H9 (cell line): ENCODE results near the gene RAB43. TPM values are rescaled to one million over a fixed set of nuclear protein-coding genes. Genes with fewer than 3 reads are reported as not detected.

Source experiments
- DNase-seq: peaks from one replicate; pipeline ENCODE4 v3.0.0-alpha.2; 2017
- H2AFZ ChIP-seq: one replicate; pipeline ENCODE4 v1.6.1; 2013; ENCODE audit warnings: mild to moderate bottlenecking, low read length, control low read depth, moderate library complexity
- H2AK5ac ChIP-seq: 2 replicates; pipeline ENCODE4 v1.6.1; 2013; ENCODE audit warnings: low read length, control low read depth, mixed read lengths; ENCODE audit not compliant: insufficient read length
- H2BK120ac ChIP-seq: one replicate; pipeline ENCODE4 v1.6.1; 2013; ENCODE audit warnings: low read depth, mild to moderate bottlenecking, low read length, control low read depth, inconsistent platforms; ENCODE audit not compliant: poor library complexity, severe bottlenecking
- H2BK12ac ChIP-seq: 2 replicates; pipeline ENCODE4 v1.6.1; 2013; ENCODE audit warnings: low read length, control low read depth, mixed read lengths, low read depth; ENCODE audit not compliant: insufficient read length
- H2BK15ac ChIP-seq: 2 replicates; pipeline ENCODE4 v1.6.1; 2013; ENCODE audit warnings: low read depth, low read length, control low read depth
- H2BK20ac ChIP-seq: one replicate; pipeline ENCODE4 v1.6.1; 2013; ENCODE audit warnings: low read depth, mild to moderate bottlenecking, low read length, control low read depth, inconsistent platforms; ENCODE audit not compliant: poor library complexity, severe bottlenecking
- H2BK5ac ChIP-seq: 2 replicates; pipeline ENCODE4 v1.6.1; 2013; ENCODE audit warnings: low read length, control low read depth, mixed read lengths; ENCODE audit not compliant: insufficient read length
- H3K14ac ChIP-seq: 2 replicates; pipeline ENCODE4 v1.6.1; 2013; ENCODE audit warnings: low read length, control low read depth; ENCODE audit not compliant: insufficient read depth
- H3K18ac ChIP-seq: 2 replicates; pipeline ENCODE4 v1.6.1; 2013; ENCODE audit warnings: low read depth, mild to moderate bottlenecking, mixed read lengths, low read length, control low read depth; ENCODE audit not compliant: insufficient read length
- H3K23ac ChIP-seq: 2 replicates; pipeline ENCODE4 v1.6.1; 2013; ENCODE audit warnings: low read length, control low read depth, mixed read lengths, low read depth; ENCODE audit not compliant: insufficient read length
- H3K23me2 ChIP-seq: 2 replicates; pipeline ENCODE4 v1.6.1; 2013; ENCODE audit warnings: low read depth, mild to moderate bottlenecking, mixed read lengths, low read length, control low read depth; ENCODE audit not compliant: insufficient read length, poor library complexity, severe bottlenecking
- H3K27ac ChIP-seq: 2 replicates; pipeline ENCODE4 v1.5.1; 2013; ENCODE audit warnings: low read length, control low read depth, mixed read lengths, low read depth; ENCODE audit not compliant: insufficient read length
- H3K27me3 ChIP-seq: 2 replicates; pipeline ENCODE4 v1.6.1; 2013; ENCODE audit warnings: low read length, control low read depth, inconsistent platforms; ENCODE audit not compliant: insufficient read depth
- H3K4ac ChIP-seq: 2 replicates; pipeline ENCODE4 v1.6.1; 2013; ENCODE audit warnings: low read depth, mild to moderate bottlenecking, control low read depth, inconsistent platforms, low read length, moderate library complexity
- H3K4me1 ChIP-seq: 2 replicates; pipeline ENCODE4 v1.6.1; 2013; ENCODE audit warnings: low read length, control low read depth, inconsistent platforms; ENCODE audit not compliant: insufficient read depth
- H3K4me2 ChIP-seq: 2 replicates; pipeline ENCODE4 v1.6.1; 2013; ENCODE audit warnings: low read length, control low read depth, mixed read lengths; ENCODE audit not compliant: insufficient read length, insufficient read depth
- H3K56ac ChIP-seq: 2 replicates; pipeline ENCODE4 v1.6.1; 2013; ENCODE audit warnings: low read depth, mild to moderate bottlenecking, mixed read lengths, low read length, control low read depth; ENCODE audit not compliant: insufficient read length
- H3K79me1 ChIP-seq: 2 replicates; pipeline ENCODE4 v1.6.1; 2013; ENCODE audit warnings: low read depth, mild to moderate bottlenecking, moderate library complexity, low read length, control low read depth, inconsistent platforms; ENCODE audit not compliant: insufficient read depth, poor library complexity, severe bottlenecking
- H3K79me2 ChIP-seq: 2 replicates; pipeline ENCODE4 v1.6.1; 2013; ENCODE audit warnings: low read length, control low read depth, inconsistent platforms; ENCODE audit not compliant: insufficient read depth
- H3K9ac ChIP-seq: 2 replicates; pipeline ENCODE4 v1.6.1; 2013; ENCODE audit warnings: low read length, control low read depth, mixed read lengths; ENCODE audit not compliant: insufficient read length; ENCODE audit errors: extremely low read depth
- H3K9me3 ChIP-seq: one replicate; pipeline ENCODE4 v1.6.1; 2013; ENCODE audit warnings: low read depth, low read length, inconsistent platforms; ENCODE audit not compliant: control insufficient read depth
- H3T11ph ChIP-seq: one replicate; pipeline ENCODE4 v1.6.1; 2013; ENCODE audit warnings: mild to moderate bottlenecking, low read length, control low read depth, inconsistent platforms
- H4K20me1 ChIP-seq: one replicate; pipeline ENCODE4 v1.6.1; 2013; ENCODE audit not compliant: control insufficient read depth, insufficient read length, insufficient read depth
- H4K5ac ChIP-seq: 2 replicates; pipeline ENCODE4 v1.6.1; 2013; ENCODE audit warnings: low read depth, mild to moderate bottlenecking, mixed read lengths, low read length, control low read depth; ENCODE audit not compliant: insufficient read length
- H4K8ac ChIP-seq: replicated peaks from 2 replicates; pipeline ENCODE4 v1.6.1; 2013; ENCODE audit warnings: low read length, control low read depth, mixed read lengths, low read depth; ENCODE audit not compliant: insufficient read length
- H4K91ac ChIP-seq: 2 replicates; pipeline ENCODE4 v1.6.1; 2013; ENCODE audit warnings: low read depth, mild to moderate bottlenecking, moderate library complexity, mixed read lengths, low read length, control low read depth; ENCODE audit not compliant: insufficient read length
- H3K27ac Mint-ChIP-seq, 3 experiments: 2 replicates in 2 of 3; 3 replicates in 1 of 3; pipeline ENCODE4 v1.8.0; 2020 to 2021; ENCODE audit warnings: mixed read lengths in 3 of 3, mild to moderate bottlenecking in 1 of 3, moderate library complexity in 1 of 3
- H3K27me3 Mint-ChIP-seq: 2 replicates; pipeline ENCODE4 v1.8.0; 2021; ENCODE audit warnings: low read depth, mild to moderate bottlenecking, moderate library complexity, mixed read lengths
- H3K36me3 Mint-ChIP-seq, 3 experiments: 2 replicates in 2 of 3; 3 replicates in 1 of 3; pipeline ENCODE4 v1.8.0; 2020 to 2021; ENCODE audit warnings: low read depth in 3 of 3, mixed read lengths in 3 of 3; ENCODE audit not compliant: insufficient read depth in 1 of 3
- H3K4me1 Mint-ChIP-seq, 2 experiments: 2 replicates each; pipeline ENCODE4 v1.8.0; 2020; ENCODE audit warnings: mixed read lengths in 2 of 2
- H3K4me3 Mint-ChIP-seq, 2 experiments: 2 replicates in 1 of 2; 3 replicates in 1 of 2; pipeline ENCODE4 v1.8.0; 2020 to 2021; ENCODE audit warnings: mild to moderate bottlenecking in 2 of 2, mixed read lengths in 2 of 2, moderate library complexity in 1 of 2
- H3K9me3 Mint-ChIP-seq, 2 experiments: 2 replicates in 1 of 2; 3 replicates in 1 of 2; pipeline ENCODE4 v1.8.0; 2020; ENCODE audit warnings: mild to moderate bottlenecking in 2 of 2, mixed read lengths in 2 of 2, moderate library complexity in 1 of 2
- CTCF ChIP-seq: fragments of 200-600 bp; sonication (generic); conservative IDR thresholded peaks from 3 replicates; pipeline ENCODE4 v1.8.0; 2021; ENCODE audit warnings: antibody characterized with exemption, mild to moderate bottlenecking
- WGBS: extraction: QIAGEN DNeasy Blood & Tissue Kit; methylation state at CpG from one replicate; pipeline ENCODE4 v1.1.7; 2013; ENCODE audit warnings: missing lambda C conversion rate, low lambda C conversion rate, mixed read lengths; ENCODE audit not compliant: insufficient read length; ENCODE audit errors: extremely low coverage; 5-methylcytosine and 5-hydroxymethylcytosine counted together
- total RNA-seq: library from RNA; stranded (reverse); gene quantifications from 2 replicates; pipeline ENCODE4 v1.2.1, GENCODE V29; 2021

RAB43 gene
- total RNA-seq, 1 experiment from 2014 or later: 13.6 TPM

DNA sequence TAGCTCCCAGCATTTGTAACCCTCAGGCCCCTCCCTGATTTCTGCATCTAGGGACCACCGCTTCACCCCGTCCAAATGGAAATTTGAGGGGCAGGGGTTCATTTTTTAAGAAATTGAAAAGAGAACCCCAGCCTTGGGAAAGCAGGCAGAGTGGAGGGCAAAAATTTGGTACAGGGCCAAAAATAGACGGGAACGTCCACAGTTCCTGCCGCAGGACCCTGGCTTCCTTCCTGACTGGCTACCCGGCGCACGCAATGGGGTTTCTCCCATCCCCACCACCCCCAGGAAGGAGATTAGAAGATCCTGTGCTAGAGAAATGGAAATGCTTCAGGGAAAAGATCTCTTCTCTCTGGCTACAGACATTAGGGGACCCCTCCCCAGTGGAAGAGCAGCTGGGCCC lies 40.1 kb downstream of the RAB43 start:
- no peaks in the 10 kb centered on the region for H3K36me3 Mint-ChIP-seq

More for the DNA sequence above, 40.1 kb downstream of the RAB43 start:
- Histone ChIP-seq H3K9ac (no peak overlapping the region), H3K56ac (no peak overlapping the region), H3K9me3 (no peaks in the 10 kb centered on the region), H3K27me3 (no peaks in the 10 kb centered on the region), H3K79me1 (no peaks in the 10 kb centered on the region), H3K4me1 (no peaks in the 10 kb centered on the region), H2AK5ac (no peak overlapping the region), H3T11ph (no peak overlapping the region), H4K91ac (no peak overlapping the region), H3K14ac (no peak overlapping the region), H3K18ac (no peak overlapping the region), H2BK20ac (no peak overlapping the region), H2BK15ac (no peak overlapping the region), H4K8ac (no peak overlapping the region), H3K23ac (no peak overlapping the region), H3K79me2 (no peaks in the 10 kb centered on the region), H2AFZ (no peak overlapping the region), H3K23me2 (no peaks in the 10 kb centered on the region), H2BK120ac (no peak overlapping the region), H4K20me1 (no peaks in the 10 kb centered on the region), H2BK12ac (no peak overlapping the region), H4K5ac (no peak overlapping the region), H3K4me2 (no peak overlapping the region), H2BK5ac (no peak overlapping the region), H3K27ac (no peak overlapping the region), H3K4ac (no peak overlapping the region)
- no peak for TF ChIP-seq CTCF
- Mint-ChIP-seq H3K27ac (no peak overlapping the region), H3K4me1 (no peaks in the 10 kb centered on the region), H3K9me3 (no peaks in the 10 kb centered on the region), H3K4me3 (no peak overlapping the region), H3K27me3 (peaks cover 8% of the 10 kb centered on the region)
- no peak for DNase-seq
- WGBS: no CpG with 5 or more reads among the region's 8 CpGs
